HG03432 (cell line): ENCODE results near the gene ZFP42.
"Not testable (repeated sequence)": the region's sequence is repeated elsewhere in the genome, so short reads cannot be mapped to it uniquely, and the experiment has no call there.

Source experiments
- ATAC-seq: cut with Tn5 transposase; IDR thresholded peaks from one replicate; pipeline ENCODE4 v1.9.1; 2021; ENCODE audit warnings: mild to moderate bottlenecking, moderate library complexity; ENCODE audit not compliant: unreplicated experiment

Gene ZFP42

DNA sequence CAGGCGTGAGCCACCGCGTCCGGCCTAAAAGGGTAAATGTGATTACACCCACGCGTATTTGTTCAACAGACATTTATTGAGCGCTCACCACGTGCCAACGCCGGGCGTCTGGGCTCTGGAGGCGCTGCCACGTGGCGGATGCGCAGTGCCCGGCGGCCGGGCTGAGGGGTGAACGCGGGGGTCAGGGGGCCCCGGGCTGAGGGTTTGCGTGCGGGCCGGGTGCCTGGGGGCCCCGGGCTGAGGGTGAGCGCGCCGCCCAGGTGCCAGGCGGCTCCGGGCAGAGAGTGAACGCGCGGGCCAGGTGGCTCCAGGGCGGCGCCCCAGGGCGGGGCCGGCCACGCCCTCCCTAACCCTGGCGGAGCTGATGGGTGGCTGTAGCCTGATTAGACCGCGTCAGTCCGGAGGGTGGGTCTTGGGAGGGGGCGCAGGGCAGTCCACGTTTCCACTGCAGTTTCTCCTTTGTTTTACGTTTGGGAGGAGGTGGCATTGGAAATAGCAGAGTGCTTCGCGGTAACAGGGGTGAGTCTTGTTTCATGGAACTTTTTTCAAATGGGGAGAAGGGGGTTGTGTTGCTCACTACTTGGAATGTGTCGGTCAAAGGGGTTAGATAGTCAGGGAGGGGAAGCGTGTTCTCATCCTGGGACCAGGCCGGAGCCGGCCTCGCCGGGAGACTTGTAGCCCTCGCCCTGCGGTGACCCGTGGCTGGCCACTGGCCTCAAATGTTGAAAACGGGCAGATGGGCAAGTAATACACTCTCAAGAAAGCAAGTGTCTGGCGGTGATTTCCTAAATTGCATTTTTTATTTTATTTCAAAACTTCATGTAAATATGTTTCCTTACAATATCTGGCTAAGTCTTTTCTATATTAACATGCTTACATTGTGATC, at the start of gene ZFP42:
Gene ZFP42, plus strand, starts transcription at position 450 of the 886 bp plus-strand sequence. CDS start 7,037 bp downstream, outside the sequence.
- ATAC-seq: no peak

DNA sequence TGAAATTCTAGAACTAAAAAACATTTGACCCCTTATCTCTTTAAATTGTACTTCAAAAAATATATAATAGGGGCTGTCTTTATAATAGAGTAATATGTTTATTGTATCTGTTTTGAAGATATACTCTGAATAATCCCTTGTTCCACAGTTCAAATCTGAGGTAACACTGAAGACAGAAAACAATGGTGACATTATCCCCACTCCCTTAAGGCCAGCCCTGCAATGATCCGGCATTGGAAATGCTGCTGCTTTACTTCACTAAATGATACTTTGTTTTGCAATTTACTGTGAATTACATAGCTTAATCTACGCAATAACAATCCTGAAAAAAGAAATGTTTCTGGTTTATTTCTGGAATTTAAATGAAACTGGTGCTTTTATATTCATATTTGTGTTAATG, 34.4 kb upstream of the ZFP42 start:
- ATAC-seq: no peak

- no peak for ATAC-seq
These were observed 33.6 kb upstream of the ZFP42 start for GRCh38 chr4:187961961-187962360.

- no peak for ATAC-seq
These were observed 32.6 kb upstream of the ZFP42 start for GRCh38 chr4:187962926-187963325.

GRCh38 chr4:187965726-187966125, 29.8 kb upstream of the ZFP42 start:
- ATAC-seq: no peak

DNA sequence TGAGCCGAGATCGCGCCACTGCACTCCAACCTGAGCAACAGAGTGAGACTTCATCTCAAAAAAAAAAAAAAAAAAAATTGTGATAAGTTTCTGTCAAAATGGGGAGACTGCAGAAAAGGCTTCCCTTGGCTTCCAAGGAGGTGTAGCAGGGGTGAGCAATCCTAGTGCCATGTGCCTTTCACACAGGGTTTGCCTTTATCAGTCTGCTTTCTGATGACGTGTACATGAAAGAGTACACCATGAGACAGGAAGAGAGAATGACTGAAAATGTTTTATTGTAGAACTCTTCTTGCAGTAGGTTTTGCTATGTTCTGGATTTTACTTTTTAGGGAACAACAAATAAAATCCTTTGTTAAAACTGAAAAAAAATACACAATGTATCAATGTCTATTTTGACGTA, 23.4 kb upstream of the ZFP42 start:
- ATAC-seq: no peak

- ATAC-seq: no peak
These were observed 11.8 kb upstream of the ZFP42 start for GRCh38 chr4:187983746-187984145.

DNA sequence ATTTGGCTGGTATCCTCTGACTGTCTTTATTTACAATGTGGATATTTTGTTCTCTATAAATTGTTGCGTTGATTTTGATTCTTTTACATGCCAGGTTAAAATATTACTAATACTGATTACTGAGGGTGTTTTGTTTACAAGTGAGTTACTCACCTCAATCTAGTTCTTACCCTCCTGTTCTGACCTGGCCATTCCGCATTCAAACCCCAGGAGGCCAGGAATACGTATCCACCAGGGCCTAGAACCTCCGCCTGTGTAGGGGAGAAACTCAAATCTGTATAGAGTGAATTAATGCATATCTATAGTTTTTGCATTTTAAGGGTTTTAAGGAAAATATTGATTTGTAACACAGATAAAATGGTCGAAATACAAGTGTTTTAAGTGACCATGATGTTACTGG, 2.6 kb upstream of the ZFP42 start:
- ATAC-seq: no peak

DNA sequence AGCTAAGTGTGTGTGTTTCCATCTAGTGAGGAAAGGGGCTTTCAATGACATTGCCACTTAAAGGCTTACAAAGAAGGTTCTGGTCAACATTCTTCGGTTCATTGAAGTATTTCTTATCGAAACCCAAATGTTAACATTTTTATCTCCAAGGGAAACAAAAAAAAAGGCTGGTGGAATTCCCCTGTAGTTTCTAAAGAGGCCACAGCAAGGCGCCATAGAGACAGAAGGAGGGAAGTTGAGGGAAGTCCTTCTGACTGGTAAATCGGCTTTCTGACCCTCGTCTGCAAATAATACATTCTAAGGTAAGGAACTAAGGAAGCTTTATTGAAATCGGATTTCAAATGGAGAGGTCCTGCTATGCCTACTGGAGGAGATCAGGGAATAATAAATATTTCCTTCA, 1.7 kb upstream of the ZFP42 start:
- ATAC-seq: no peak

- no peak for ATAC-seq
These were observed 1.1 kb downstream of the ZFP42 start for GRCh38 chr4:187996502-187997177.

DNA sequence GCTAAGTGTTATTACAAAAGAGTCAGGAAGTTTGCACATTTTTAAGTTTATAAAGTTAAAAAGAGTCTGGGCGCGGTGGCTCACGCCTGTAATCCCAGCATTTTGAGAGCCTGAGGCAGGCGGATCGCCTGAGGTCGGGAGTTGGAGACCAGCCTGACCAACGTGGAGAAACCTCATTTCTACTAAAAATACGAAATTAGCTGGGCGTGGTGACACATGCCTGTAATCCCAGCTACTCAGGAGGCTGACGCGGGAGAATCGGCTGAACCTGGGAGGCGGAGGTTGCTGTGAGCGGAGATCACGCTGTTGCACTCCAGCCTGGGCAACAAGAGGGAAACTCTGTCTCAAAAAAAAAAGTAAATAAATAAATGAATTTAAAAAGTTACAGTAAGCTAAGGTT, 2.4 kb downstream of the ZFP42 start:
- not testable (repeated sequence) for ATAC-seq

DNA sequence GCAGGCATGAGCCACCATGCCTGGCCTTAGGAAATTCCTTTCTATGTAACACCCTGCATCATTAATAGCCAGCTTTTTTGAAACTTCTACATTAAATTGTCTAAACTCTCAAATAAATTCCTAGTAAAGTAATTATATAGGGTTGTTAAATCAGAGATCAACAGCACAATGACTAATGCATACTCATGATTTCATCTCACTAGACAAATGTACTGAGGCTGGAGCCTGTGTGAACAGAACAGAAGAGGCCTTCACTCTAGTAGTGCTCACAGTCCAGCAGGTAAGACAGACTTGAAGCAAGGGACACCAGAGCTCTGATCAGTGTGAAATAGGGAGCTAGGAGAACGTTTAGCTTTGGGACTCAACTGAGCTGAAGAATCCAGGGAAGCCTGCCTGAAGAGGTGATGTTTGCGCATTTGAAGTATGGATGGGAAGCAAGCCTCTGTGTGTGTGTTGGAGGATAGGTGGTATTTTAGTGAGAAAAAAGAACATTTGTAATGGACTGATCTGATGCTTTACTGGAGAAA, 3.9 kb downstream of the ZFP42 start:
- no peak for ATAC-seq

GRCh38 chr4:188002323-188002722, 6.8 kb downstream of the ZFP42 start:
- ATAC-seq: no peak

GRCh38 chr4:188002751-188003150, 7.2 kb downstream of the ZFP42 start:
- no peak for ATAC-seq

DNA sequence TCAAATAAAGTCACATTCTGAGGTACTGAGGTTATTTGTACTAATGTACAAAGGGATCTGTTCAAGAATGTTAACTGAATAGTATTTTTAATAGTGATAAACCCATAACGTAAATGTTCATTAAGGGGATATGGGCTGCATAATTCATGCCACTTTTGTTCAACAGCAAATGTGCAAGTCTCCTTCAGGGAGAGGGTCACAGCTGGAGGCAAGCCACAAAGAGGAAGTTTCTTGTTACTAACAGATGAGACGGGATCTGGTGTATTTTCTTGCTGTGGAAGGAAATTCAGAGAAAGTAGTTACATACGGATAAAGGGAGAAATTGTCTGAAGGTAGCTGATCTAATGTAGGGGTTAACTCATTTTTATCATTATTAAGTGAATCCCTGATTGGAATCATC, 10.0 kb downstream of the ZFP42 start:
- ATAC-seq: no peak

DNA sequence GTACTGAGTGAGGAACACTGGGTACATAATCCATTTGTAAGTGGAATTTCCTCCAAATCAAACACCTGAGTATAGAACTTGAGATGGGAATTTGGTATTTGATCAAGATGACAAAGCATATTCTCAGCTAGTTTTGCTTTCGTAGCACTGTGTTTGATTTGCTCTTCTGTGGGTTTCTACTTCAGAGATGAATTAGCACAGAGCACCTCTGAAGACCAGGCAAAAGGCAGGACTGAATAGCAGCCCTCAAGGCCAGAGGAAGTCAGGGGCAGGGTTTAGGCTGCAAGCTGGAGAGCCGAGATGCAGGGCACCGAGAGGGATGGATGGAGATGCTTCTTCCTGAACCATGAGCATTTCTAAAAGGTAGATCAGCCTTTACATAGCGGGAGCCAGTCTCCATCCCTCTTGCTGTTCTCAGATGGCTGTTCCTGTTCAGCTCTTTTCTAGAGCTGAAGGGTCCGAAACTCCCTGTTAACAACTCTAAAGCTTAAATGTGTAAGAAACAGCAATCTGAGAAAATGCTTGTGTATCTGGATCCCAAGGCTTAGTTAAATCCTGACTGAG, 10.8 kb downstream of the ZFP42 start:
- no peak for ATAC-seq

GRCh38 chr4:188008377-188008776, 12.8 kb downstream of the ZFP42 start:
- no peak for ATAC-seq

- no peak for ATAC-seq
These were observed 16.9 kb downstream of the ZFP42 start for GRCh38 chr4:188012426-188012945.

DNA sequence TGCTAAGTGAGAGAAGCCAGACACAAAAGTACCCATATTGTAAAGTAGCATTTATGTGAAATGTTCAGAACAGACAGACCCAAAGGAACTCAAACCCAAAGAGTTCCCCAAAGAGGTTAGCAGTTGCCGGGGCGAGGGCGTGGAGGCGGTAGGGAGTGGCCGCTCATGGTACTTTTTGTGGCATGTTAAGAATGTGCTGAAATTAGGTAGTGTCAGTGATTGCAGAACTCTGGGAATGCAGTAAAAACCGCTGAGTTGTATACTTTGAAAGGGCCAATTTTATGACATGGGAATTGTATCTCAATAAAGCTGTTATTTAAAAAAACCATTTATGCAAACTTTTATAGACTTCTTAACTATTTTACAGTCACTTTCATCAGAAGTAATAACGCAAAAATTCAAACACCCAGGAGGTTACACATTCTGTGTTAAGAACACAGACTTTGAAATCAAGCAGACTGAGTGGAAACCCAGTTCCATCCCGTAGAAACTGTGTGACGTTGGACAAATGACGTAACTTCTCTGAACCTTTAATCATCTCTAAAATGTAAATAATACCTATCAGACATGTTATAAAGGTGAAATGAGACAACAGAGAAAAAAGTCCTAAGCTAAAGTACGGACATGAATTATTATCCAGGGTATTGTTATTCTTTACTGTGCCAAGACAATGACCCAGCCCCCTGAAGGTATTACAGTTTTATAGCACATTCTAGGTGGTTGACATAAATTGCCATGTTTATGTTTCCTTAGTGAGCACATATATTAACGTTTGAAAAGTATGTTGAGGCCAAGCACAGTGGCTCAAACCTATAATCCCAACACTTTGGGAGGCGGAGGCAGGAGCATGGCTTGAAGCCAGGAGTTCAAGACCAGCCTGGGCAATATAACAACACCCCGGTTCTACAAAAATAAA, 19.7 kb downstream of the ZFP42 start:
- no peak for ATAC-seq

- ATAC-seq: no peak
These were observed 21.2 kb downstream of the ZFP42 start for GRCh38 chr4:188016754-188017153.
